HG03045 (cell line): ENCODE data around the gene IGSF3.

ENCODE experiments used
- ATAC-seq: cut with Tn5 transposase; IDR thresholded peaks from one replicate; pipeline ENCODE4 v1.9.1; 2021; ENCODE audit warnings: mild to moderate bottlenecking, moderate library complexity; ENCODE audit not compliant: unreplicated experiment

The IGSF3 gene

GRCh38 chr1:116686723-116687352, 19.3 kb upstream of the IGSF3 start:
- no peak for ATAC-seq

DNA sequence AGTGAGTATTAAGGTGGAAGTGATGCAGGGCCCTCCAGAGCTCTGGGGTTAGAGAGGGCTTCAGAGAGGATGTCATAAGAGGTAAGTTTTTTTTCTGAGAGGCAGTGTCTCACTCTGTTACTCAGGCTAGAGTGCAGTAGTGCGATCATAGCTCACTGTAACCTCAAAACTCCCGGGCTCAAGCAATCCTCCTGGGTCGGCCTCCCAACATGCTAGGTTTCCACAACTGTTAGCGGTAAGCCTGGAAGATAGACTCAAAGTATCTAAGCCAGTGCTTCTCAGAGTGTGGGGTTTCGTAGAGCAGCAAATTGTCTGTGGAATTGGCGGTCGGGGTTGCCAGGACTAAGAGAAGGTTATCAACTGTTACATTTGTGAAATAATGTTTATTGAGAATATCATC, 18.6 kb upstream of the IGSF3 start:
- no peak for ATAC-seq

- ATAC-seq = no peak
Measured at GRCh38 chr1:116684575-116684974, 17.0 kb upstream of the IGSF3 start.

DNA sequence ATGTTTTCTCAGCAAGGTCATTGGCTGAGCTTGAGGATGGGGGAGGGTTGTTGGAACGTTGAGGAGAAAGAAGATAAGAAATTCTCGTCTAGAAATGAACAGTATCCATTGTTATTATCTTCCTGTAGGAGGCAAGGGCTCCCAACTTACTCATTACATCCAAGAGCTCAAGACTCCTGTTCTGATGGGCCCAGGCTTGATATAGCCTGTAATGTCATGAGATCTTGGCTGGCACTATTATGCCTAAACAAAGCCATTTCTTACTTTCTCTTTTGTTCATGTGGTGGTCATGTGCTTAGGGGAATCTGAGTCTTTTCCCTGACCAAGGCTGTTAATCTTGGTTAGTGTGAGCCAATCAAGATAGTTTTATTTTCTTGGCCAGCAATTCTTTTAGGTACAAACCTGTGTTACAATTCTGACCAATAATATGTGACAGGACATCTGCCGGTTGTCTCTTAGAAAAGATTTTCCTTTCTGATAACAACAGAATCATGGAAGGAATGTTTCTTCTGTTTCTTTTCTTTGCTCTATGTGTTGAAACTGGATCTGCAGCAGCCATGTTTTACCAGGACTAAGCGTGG, 15.2 kb upstream of the IGSF3 start:
- ATAC-seq = no peak

DNA sequence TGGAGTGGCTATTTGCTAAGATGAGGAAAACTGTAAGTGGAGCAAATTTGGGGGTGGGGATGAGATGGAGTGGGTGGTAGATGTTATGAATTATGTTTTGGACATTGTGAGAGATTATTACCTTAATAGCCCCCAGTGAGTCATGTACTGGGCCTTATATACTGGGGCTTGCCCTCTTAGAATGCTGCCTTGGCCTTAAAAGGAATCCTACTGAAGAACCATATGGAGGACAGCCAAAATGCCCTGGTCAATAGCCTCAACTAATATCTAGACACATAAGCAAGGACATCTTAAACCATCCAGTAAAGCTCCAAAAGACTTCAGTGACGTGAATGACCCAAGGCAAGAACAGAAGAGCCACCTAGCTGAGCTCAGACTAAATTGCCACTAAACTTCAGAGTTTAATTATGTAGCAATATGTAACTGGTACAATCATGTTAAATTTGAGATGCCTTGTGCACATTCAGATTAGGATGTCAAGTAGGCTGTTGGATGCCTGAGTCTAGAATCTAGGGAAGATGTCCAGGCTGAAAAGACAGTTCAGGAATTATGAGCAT, 13.9 kb upstream of the IGSF3 start:
- no peak for ATAC-seq

DNA sequence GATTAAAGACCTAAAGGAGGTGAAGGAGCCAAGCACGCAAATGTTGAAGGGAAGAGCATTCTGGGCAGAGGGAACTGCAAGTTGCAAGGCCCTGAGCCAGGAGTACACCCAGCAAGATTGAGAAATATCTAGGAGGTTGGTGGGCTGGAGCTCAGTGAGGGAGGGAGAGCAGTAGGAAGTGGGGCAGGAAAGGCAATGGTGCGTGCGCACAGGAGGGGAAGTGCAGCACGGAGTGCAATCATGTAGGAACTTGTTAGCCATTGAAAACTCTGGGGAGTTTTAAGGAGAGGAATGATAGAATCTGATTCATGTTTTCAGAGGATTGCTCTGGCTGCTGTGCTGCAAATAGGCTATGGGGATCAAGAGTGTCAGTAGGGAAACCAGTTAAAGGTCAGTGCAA, 13.2 kb upstream of the IGSF3 start:
- ATAC-seq = no peak

GRCh38 chr1:116679828-116680628, 12.5 kb upstream of the IGSF3 start:
- no peak for ATAC-seq

DNA sequence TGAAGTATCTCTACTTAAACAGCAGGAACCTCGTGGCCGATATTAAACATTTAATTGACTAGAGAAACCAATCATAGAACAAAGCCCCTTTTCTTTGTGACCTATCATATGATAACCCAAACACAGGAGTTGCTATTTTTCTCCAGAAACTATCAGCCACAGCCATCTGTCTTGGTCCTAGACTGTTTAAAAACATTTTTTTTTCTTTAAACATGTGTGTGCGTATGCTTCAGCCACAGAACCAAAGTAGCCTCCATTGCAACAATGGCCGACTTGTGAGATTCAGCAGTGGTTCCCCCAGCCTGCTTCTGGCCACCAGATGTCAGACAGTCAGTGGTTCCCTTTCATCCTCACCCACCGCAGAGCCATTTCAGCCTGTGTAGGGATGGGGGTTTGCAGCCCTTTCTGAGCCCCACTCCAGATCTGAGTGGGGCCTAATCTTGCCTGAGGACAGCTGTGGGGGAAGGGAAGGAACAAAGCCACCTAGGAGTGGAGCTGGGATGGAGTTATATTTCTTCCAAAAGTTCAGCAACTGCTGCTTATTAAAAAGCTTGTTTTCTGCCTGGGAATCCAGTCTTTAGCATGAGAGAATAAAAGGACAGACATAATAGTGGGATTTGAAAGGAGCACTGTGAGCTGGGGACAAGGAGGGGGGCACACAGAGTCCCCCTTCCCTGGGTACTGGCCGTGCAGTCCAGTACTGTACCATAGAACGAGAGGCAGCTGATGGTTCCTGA, 11.7 kb upstream of the IGSF3 start:
- no peak for ATAC-seq

- no peak for ATAC-seq
Measured at GRCh38 chr1:116678732-116679090, 11.2 kb upstream of the IGSF3 start.

- no peak for ATAC-seq
Measured at GRCh38 chr1:116677474-116678062, 10.0 kb upstream of the IGSF3 start.

DNA sequence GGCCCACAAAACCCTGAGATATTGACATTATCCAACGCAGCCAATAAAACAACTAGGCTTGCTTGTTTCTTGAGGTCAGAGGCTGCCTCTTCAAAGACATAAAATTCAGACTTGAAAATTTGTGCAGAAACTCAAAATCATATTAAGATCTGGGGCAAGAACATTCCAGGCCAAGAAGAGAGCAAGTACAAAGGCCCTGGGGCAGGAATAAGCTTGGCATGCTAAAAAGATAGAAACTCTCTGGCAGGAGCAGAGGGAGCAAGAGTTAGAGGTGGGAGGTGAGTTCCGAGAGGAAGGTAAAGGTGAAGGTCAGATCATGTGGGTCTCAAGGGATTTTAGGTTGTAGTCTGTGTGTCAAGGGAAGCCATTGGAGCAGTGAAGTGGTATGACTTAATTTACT, 8.8 kb upstream of the IGSF3 start:
- ATAC-seq = no peak

DNA sequence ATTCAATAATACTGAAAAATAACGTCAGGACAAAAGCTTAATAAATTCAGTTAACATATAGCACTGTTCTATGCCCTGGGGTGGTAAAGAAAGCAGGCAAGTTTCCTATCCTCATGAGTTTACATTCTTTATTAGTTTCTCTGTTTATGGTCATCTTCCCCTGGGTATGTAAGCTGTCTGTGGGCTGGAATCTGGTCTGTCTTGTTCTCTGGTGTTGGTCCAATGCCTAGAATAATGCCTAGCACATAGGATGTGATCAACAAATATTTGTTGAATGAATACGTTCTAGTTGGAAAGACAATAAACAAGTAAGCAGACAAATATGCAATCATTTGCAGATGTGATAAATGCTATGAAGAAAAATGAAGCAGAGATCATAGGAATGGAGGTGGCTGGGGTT, 7.2 kb upstream of the IGSF3 start:
- no peak for ATAC-seq

DNA sequence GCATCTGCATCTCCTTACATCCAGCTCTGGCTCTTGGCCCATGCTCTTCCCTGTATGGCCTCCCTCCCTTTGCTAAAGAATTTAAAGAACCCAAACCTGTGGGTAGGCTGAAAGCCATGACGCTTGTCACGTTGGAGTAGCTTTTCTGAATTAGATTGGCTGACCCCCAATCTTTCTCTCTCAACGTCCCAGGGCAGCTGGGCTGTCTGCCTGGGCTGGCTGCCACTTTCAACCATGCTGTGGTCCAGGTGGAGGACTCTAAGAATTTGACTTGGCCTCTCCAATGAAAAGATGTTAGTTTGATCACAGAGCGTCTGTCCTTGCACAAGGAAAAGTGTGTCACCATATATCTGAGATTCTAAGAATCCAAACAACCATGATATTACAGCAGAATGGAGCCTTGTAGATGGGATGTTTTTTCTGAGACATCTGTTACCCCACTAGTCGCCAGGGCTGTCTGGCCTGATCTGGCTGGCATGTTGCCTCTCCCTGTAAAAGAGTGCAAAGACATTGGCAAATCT, 6.5 kb upstream of the IGSF3 start:
- no peak for ATAC-seq

- ATAC-seq = no peak
Measured at GRCh38 chr1:116671912-116672311, 4.4 kb upstream of the IGSF3 start.

- no peak for ATAC-seq
Measured at GRCh38 chr1:116671072-116671760, 3.7 kb upstream of the IGSF3 start.

- no peak for ATAC-seq
Measured at GRCh38 chr1:116668277-116668676, 744 bp upstream of the IGSF3 start.

DNA sequence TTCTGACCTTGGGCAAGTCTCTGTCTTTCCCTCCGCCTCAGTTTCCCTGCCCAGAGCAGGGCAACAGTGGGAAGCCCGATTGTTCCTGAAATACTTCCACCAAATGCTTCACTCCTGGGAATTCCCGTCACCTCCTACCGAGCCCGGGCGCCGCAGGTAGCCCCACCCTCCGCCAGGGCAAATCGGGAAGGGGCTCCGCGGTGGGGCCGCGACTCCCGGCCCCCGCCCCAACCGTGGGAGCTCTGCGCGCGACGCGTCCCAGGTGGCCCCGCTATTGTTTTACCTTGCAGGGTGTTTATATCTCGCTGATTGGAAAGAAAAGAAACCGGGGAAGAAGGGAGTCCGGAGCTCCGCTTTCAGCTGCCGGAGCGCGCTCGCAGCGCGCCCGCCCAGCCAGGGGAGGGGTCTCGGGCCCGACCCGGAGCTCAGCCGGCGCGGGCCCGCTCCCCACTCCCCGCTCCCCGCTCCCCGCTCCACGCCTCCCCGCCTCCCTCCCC, 407 bp downstream of the IGSF3 start:
- ATAC-seq = no peak

- no peak for ATAC-seq
Measured at GRCh38 chr1:116666187-116667077, 1.1 kb downstream of the IGSF3 start.

DNA sequence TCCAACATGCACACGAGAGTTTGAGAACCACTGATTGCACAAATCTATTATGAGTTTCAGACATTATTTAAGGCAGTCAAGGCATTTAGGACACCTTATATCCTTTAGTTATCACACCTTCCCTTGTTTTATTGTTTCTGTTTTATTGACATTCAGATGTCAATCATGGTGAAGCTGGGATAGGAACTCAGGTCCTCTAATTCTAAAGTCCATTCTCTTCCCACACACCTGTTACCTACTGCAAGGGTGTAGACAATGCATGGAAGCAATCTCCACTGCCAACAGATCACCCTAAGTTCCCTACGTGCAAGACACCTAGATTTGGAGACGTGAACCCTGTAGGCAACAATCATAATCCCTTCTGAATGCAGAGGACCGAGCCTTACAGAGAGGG, 2.6 kb downstream of the IGSF3 start:
- ATAC-seq = no peak
